Retinal pigment epithelial cell (primary cell): ENCODE results near the gene UNCX.
"Not testable (repeated sequence)": the region's sequence is repeated elsewhere in the genome, so short reads cannot be mapped to it uniquely, and the experiment has no call there.

Experiments used
- DNase-seq: peaks from one replicate; pipeline ENCODE4 v3.0.0-alpha.2; 2010; ENCODE audit warnings: low read depth
- H3K4me3 ChIP-seq: 2 replicates; pipeline ENCODE4 v1.5.1; 2011; ENCODE audit warnings: mild to moderate bottlenecking, low read length, control low read depth, moderate library complexity
- TF ChIP-seq, protein P1 (sequence below): conservative IDR thresholded peaks from 2 replicates; pipeline ENCODE4 v1.5.1; 2011; ENCODE audit warnings: low read depth, low read length, control low read depth, inconsistent platforms

The UNCX gene

DNA sequence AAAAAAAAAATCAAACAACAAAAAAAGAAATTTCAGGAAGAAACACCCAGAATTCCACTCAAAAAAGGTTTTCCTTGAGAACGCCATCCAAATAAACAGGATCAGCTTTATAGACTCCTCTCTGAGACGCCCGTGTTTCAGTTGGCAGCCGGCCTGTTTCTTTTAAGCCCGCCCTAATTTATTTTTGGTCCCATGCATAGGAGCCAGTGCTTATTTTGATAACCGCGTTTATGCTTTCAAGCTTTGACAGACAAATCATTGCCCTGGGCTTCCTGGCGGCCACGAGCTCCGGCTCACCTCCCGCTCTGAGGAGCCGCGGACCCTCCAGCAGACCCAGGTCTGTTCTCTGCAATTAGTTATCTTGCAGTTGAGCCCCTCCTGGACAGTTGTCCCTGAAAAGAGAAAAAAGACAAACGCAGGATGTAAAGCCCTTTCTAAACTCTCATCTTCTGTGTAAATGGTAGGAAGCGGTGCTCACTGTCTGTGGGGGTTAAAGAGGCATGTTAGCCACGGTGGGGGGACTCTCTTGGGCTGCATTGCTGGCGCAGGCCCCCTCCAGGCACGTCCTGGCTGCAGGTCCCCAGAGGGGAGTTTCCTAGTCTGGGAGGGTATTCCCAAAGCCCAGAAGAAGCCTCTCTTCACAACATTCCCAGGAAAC is 22.2 kb upstream of the UNCX start:
- no peak for DNase-seq
- no peak overlapping the region for H3K4me3 ChIP-seq
- TF ChIP-seq, protein P1, sequence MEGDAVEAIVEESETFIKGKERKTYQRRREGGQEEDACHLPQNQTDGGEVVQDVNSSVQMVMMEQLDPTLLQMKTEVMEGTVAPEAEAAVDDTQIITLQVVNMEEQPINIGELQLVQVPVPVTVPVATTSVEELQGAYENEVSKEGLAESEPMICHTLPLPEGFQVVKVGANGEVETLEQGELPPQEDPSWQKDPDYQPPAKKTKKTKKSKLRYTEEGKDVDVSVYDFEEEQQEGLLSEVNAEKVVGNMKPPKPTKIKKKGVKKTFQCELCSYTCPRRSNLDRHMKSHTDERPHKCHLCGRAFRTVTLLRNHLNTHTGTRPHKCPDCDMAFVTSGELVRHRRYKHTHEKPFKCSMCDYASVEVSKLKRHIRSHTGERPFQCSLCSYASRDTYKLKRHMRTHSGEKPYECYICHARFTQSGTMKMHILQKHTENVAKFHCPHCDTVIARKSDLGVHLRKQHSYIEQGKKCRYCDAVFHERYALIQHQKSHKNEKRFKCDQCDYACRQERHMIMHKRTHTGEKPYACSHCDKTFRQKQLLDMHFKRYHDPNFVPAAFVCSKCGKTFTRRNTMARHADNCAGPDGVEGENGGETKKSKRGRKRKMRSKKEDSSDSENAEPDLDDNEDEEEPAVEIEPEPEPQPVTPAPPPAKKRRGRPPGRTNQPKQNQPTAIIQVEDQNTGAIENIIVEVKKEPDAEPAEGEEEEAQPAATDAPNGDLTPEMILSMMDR: no peak

GRCh38 chr7:1210979-1211608 is 21.6 kb upstream of the UNCX start:
- no peak overlapping the region for H3K4me3 ChIP-seq
- DNase-seq: no peak
- TF ChIP-seq, protein P1: no peak

GRCh38 chr7:1211611-1212010 is 21.1 kb upstream of the UNCX start:
- no peak overlapping the region for H3K4me3 ChIP-seq
- TF ChIP-seq, protein P1: no peak

DNA sequence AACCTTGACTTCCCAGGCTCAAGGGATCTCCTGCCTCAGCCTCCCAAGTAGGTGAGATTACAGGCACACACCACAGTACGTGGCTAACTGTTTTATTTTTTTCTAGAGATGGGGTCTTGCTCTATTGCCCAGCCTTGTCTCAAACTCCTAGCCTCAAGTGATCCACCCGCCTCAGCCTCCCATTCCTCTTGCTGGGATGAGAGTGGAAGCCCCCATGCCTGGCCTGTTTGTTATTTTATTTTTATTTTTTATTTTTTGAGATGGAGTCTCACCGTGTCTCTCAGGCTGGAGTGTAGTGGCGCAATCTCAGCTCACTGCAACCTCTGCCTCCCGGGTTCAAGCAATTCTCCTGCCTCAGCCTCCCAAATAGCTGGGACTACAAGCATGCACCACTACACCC is 20.6 kb upstream of the UNCX start:
- not testable (repeated sequence) for DNase-seq, H3K4me3 ChIP-seq

More at GRCh38 chr7:1211611-1212010, 21.1 kb upstream of the UNCX start:
- DNase-seq: no peak

DNA sequence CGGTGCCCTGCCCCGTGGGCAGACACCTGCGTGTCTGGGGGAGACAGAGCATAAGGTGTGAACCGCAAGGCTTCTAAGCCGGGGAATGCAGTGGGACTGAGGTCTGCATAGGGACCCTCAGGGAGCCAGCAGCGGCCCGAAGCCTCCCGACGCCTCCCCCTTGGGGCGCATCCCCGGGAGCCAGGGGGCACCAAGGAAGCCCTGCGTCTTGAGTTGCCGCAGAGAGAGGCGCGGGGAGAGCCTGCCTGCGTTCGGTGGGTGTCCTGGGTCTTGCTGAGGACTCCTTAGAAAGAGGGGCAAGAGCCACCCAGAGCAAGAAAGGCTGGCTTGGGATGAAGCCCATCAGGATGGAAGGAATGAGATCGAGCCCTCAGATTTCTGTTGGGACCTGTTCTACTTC is 18.2 kb upstream of the UNCX start:
- H3K4me3 ChIP-seq: no peak overlapping the region
- no peak for DNase-seq
- TF ChIP-seq, protein P1: no peak

- no peak for DNase-seq
- TF ChIP-seq, protein P1: no peak
- H3K4me3 ChIP-seq: no peak overlapping the region
Observed at GRCh38 chr7:1218541-1219165, 14.0 kb upstream of the UNCX start.

- DNase-seq: no peak
- TF ChIP-seq, protein P1: no peak
- H3K4me3 ChIP-seq: no peak overlapping the region
Observed at GRCh38 chr7:1219498-1219897, 13.2 kb upstream of the UNCX start.
